HEK293 (cell line): ENCODE data around the gene RHOB.

Source experiments
- CTCF ChIA-PET: fragments of 350-600 bp; formaldehyde crosslinking; extraction: SDS; loops from one replicate; lab custom pipeline; 2021; ENCODE audit warnings: antibody characterized with exemption; lab: Yijun Ruan, JAX
- POLR2A ChIA-PET: fragments of 300-600 bp; formaldehyde crosslinking; extraction: SDS; loops from one replicate; lab custom pipeline; 2020; ENCODE audit warnings: antibody characterized with exemption, inconsistent platforms; lab: Yijun Ruan, JAX
- H3K27ac ChIP-seq: fragments of 200-500 bp; sonication (Bioruptor generic); 2 replicates; pipeline ENCODE4 v1.5.1; 2014; ENCODE audit warnings: low read depth, low read length, control low read depth, inconsistent platforms; ENCODE audit errors: extremely low read depth
- H3K36me3 ChIP-seq, 2 experiments: fragments of 200-500 bp in 1 of 2; sonication (Bioruptor generic) in 1 of 2; 1 replicate in 1 of 2; 2 replicates in 1 of 2; pipeline ENCODE4 v1.5.1; 2014 to 2017; ENCODE audit warnings: inconsistent platforms in 2 of 2, low read length in 2 of 2; ENCODE audit not compliant: control insufficient read depth in 2 of 2, insufficient read depth in 1 of 2
- H3K4me1 ChIP-seq: fragments of 200-500 bp; sonication (Bioruptor generic); 2 replicates; pipeline ENCODE4 v1.5.1; 2014; ENCODE audit warnings: mild to moderate bottlenecking, low read length, inconsistent platforms; ENCODE audit not compliant: control insufficient read depth, insufficient read depth
- H3K4me3 ChIP-seq: 2 replicates; pipeline ENCODE4 v1.5.1; 2011; ENCODE audit warnings: low read depth, mild to moderate bottlenecking, control low read depth, low read length, moderate library complexity
- H3K9me3 ChIP-seq: fragments of 200-500 bp; sonication (Bioruptor generic); 2 replicates; pipeline ENCODE4 v1.5.1; 2014; ENCODE audit warnings: low read depth, low read length, inconsistent platforms; ENCODE audit not compliant: control insufficient read depth, insufficient read depth
- BCL11A ChIP-seq: fragments of 450-650 bp; formaldehyde crosslinking; IDR thresholded peaks from 2 replicates; pipeline ENCODE4 v1.5.1; 2016; ENCODE audit warnings: low read depth, missing biosample characterization, missing genetic modification characterization
- GLI2 ChIP-seq: fragments of 450-650 bp; formaldehyde crosslinking; IDR thresholded peaks from 2 replicates; pipeline ENCODE4; 2017; ENCODE audit warnings: missing biosample characterization, missing genetic modification characterization, low read depth, borderline replicate concordance
- KLF16 ChIP-seq: fragments of 450-650 bp; formaldehyde crosslinking; IDR thresholded peaks from 2 replicates; pipeline ENCODE4 v1.5.1; 2017; ENCODE audit warnings: missing biosample characterization, missing genetic modification characterization
- KLF8 ChIP-seq: fragments of 450-650 bp; formaldehyde crosslinking; IDR thresholded peaks from 2 replicates; pipeline ENCODE4 v1.5.1; 2016; ENCODE audit warnings: missing biosample characterization, missing genetic modification characterization
- OVOL3 ChIP-seq: fragments of 450-650 bp; formaldehyde crosslinking; IDR thresholded peaks from 2 replicates; pipeline ENCODE4 v1.5.1; 2016; ENCODE audit warnings: missing biosample characterization, missing genetic modification characterization
- SETDB1 ChIP-seq: IDR thresholded peaks from one replicate; pipeline ENCODE4 v1.6.1; 2017; ENCODE audit warnings: mild to moderate bottlenecking, low read length, moderate library complexity, mixed read lengths; ENCODE audit not compliant: insufficient read length
- YY2 ChIP-seq: fragments of 450-650 bp; formaldehyde crosslinking; IDR thresholded peaks from 2 replicates; pipeline ENCODE4 v1.5.1; 2016; ENCODE audit warnings: missing biosample characterization, missing genetic modification characterization
- ZBTB17 ChIP-seq: fragments of 450-650 bp; formaldehyde crosslinking; IDR thresholded peaks from 2 replicates; pipeline ENCODE4 v1.5.1; 2016; ENCODE audit warnings: missing biosample characterization, missing genetic modification characterization
- ZFP69B ChIP-seq: fragments of 450-650 bp; formaldehyde crosslinking; IDR thresholded peaks from 2 replicates; pipeline ENCODE4 v1.5.1; 2016; ENCODE audit warnings: missing biosample characterization, missing genetic modification characterization
- ZIC2 ChIP-seq: fragments of 450-650 bp; formaldehyde crosslinking; IDR thresholded peaks from 2 replicates; pipeline ENCODE4 v1.5.1; 2016; ENCODE audit warnings: missing biosample characterization, missing genetic modification characterization
- ZNF16 ChIP-seq: fragments of 450-650 bp; formaldehyde crosslinking; IDR thresholded peaks from 2 replicates; pipeline ENCODE4 v1.5.1; 2016; ENCODE audit warnings: low read depth, missing biosample characterization, missing genetic modification characterization
- ZNF174 ChIP-seq: fragments of 450-650 bp; formaldehyde crosslinking; IDR thresholded peaks from 2 replicates; pipeline ENCODE4 v1.5.0; 2017; ENCODE audit warnings: missing biosample characterization, mild to moderate bottlenecking, missing genetic modification characterization
- ZNF18 ChIP-seq: fragments of 450-650 bp; formaldehyde crosslinking; IDR thresholded peaks from 2 replicates; pipeline ENCODE4 v1.5.1; 2016; ENCODE audit warnings: missing biosample characterization, missing genetic modification characterization
- ZNF2 ChIP-seq: fragments of 450-650 bp; formaldehyde crosslinking; IDR thresholded peaks from 2 replicates; pipeline ENCODE4 v1.5.1; 2016; ENCODE audit warnings: missing biosample characterization, missing genetic modification characterization
- ZNF248 ChIP-seq: fragments of 450-650 bp; formaldehyde crosslinking; IDR thresholded peaks from 2 replicates; pipeline ENCODE4 v1.5.1; 2017; ENCODE audit warnings: missing biosample characterization, missing genetic modification characterization
- ZNF280D ChIP-seq: fragments of 450-650 bp; formaldehyde crosslinking; IDR thresholded peaks from 2 replicates; pipeline ENCODE4 v1.5.1; 2016; ENCODE audit warnings: missing biosample characterization, missing genetic modification characterization
- ZNF350 ChIP-seq: fragments of 450-650 bp; formaldehyde crosslinking; IDR thresholded peaks from 2 replicates; pipeline ENCODE4 v1.5.0; 2017; ENCODE audit warnings: missing biosample characterization, mild to moderate bottlenecking, missing genetic modification characterization
- ZNF549 ChIP-seq: fragments of 450-650 bp; IDR thresholded peaks from 2 replicates; pipeline ENCODE4 v1.5.1; 2018; ENCODE audit warnings: missing biosample characterization, missing genetic modification characterization, mild to moderate bottlenecking, inconsistent platforms, moderate library complexity
- ZNF571 ChIP-seq: fragments of 450-650 bp; formaldehyde crosslinking; IDR thresholded peaks from 2 replicates; pipeline ENCODE4 v1.5.0; 2017; ENCODE audit warnings: missing biosample characterization, missing genetic modification characterization
- ZNF610 ChIP-seq: fragments of 450-650 bp; formaldehyde crosslinking; IDR thresholded peaks from 2 replicates; pipeline ENCODE4 v1.5.1; 2016; ENCODE audit warnings: missing biosample characterization, missing genetic modification characterization, borderline replicate concordance
- ZNF629 ChIP-seq: fragments of 450-650 bp; formaldehyde crosslinking; IDR thresholded peaks from 2 replicates; pipeline ENCODE4 v1.5.1; 2017; ENCODE audit warnings: missing biosample characterization, missing genetic modification characterization
- ZNF639 ChIP-seq: fragments of 450-650 bp; formaldehyde crosslinking; IDR thresholded peaks from 2 replicates; pipeline ENCODE4 v1.5.1; 2016; ENCODE audit warnings: missing biosample characterization, missing genetic modification characterization
- ZNF645 ChIP-seq: fragments of 450-650 bp; formaldehyde crosslinking; IDR thresholded peaks from 2 replicates; pipeline ENCODE4; 2016; ENCODE audit warnings: missing biosample characterization, missing genetic modification characterization
- ZNF670 ChIP-seq: fragments of 450-650 bp; formaldehyde crosslinking; IDR thresholded peaks from 2 replicates; pipeline ENCODE4 v1.5.1; 2016; ENCODE audit warnings: missing biosample characterization, missing genetic modification characterization, low read depth
- ZNF704 ChIP-seq: fragments of 450-650 bp; formaldehyde crosslinking; IDR thresholded peaks from 2 replicates; pipeline ENCODE4 v1.5.1; 2016; ENCODE audit warnings: missing biosample characterization, missing genetic modification characterization
- ZSCAN23 ChIP-seq: fragments of 450-650 bp; formaldehyde crosslinking; IDR thresholded peaks from 2 replicates; pipeline ENCODE4 v1.5.1; 2016; ENCODE audit warnings: missing biosample characterization, missing genetic modification characterization

Gene RHOB

GRCh38 chr2:20439193-20439475 lies 7.7 kb upstream of the RHOB start (continued):
- TF ChIP-seq ZNF645 (tag by site-specific recombination): no peak

- Histone ChIP-seq H3K27ac (no peak overlapping the region), H3K36me3 (no peaks in the 10 kb centered on the region), H3K4me3 (no peak overlapping the region), H3K9me3 (no peaks in the 10 kb centered on the region), H3K4me1 (0 out of 2 replicates have a peak, but pooled peaks cover 2% of the 10 kb centered on the region)
- ChIA-PET POLR2A (interaction anchor here (0.6 to 4.9 kb wide), 4 partner anchors 9 to 159 kb away, joined by 3 to 48 read pairs (median 7); partner anchors contain the start of gene RHOB), CTCF (interaction anchor here (0.6 to 6.6 kb wide), 14 partner anchors 28 to 222 kb away, joined by 3 to 93 read pairs (median 4); no protein-coding TSS in a partner anchor)
- TF ChIP-seq ZNF16 (tag by site-specific recombination) (no peak), SETDB1 (no peak), ZNF610 (tag by site-specific recombination) (no peak), ZFP69B (tag by site-specific recombination) (no peak), ZNF248 (tag by site-specific recombination) (no peak), BCL11A (tag by site-specific recombination) (no peak), ZIC2 (tag by site-specific recombination) (no peak), OVOL3 (tag by site-specific recombination) (no peak)
Measured at GRCh38 chr2:20439503-20439902, 7.4 kb upstream of the RHOB start.

- Histone ChIP-seq H3K9me3 (no peaks in the 10 kb centered on the region), H3K4me3 (no peak overlapping the region), H3K36me3 (no peaks in the 10 kb centered on the region), H3K4me1 (0 out of 2 replicates have a peak, but pooled peaks cover 2% of the 10 kb centered on the region), H3K27ac (no peak overlapping the region)
- ChIA-PET CTCF (interaction anchor here (0.6 to 6.6 kb wide), 20 partner anchors 10 to 221 kb away, joined by 3 to 93 read pairs (median 4); no protein-coding TSS in a partner anchor), POLR2A (interaction anchor here (0.6 to 4.9 kb wide), 4 partner anchors 8 to 158 kb away, joined by 3 to 48 read pairs (median 7); partner anchors contain the start of gene RHOB)
- TF ChIP-seq ZNF670 (tag by site-specific recombination) (no peak), ZNF280D (no peak), ZBTB17 (no peak), ZNF174 (no peak), ZNF18 (tag by site-specific recombination) (no peak), ZNF2 (tag by site-specific recombination) (no peak), ZNF639 (tag by site-specific recombination) (no peak), ZNF571 (tag by site-specific recombination) (no peak), ZNF629 (tag by site-specific recombination) (no peak), ZNF610 (tag by site-specific recombination) (no peak), ZNF350 (no peak), ZNF549 (tag by site-specific recombination) (no peak), YY2 (tag by site-specific recombination) (no peak), KLF16 (tag by site-specific recombination) (no peak), ZNF704 (tag by site-specific recombination) (no peak), KLF8 (tag by site-specific recombination) (no peak), GLI2 (no peak), ZSCAN23 (tag by site-specific recombination) (no peak)
Measured at GRCh38 chr2:20440001-20440560, 6.8 kb upstream of the RHOB start.
